H9 (cell line): ENCODE data around the gene FADS2. TPM values are rescaled to one million over a fixed set of nuclear protein-coding genes. Genes with fewer than 3 reads are reported as not detected.

ENCODE experiments used
- DNase-seq: peaks from one replicate; pipeline ENCODE4 v3.0.0-alpha.2; 2017
- H2AFZ ChIP-seq: one replicate; pipeline ENCODE4 v1.6.1; 2013; ENCODE audit warnings: mild to moderate bottlenecking, low read length, control low read depth, moderate library complexity
- H2AK5ac ChIP-seq: 2 replicates; pipeline ENCODE4 v1.6.1; 2013; ENCODE audit warnings: low read length, control low read depth, mixed read lengths; ENCODE audit not compliant: insufficient read length
- H2BK120ac ChIP-seq: one replicate; pipeline ENCODE4 v1.6.1; 2013; ENCODE audit warnings: low read depth, mild to moderate bottlenecking, low read length, control low read depth, inconsistent platforms; ENCODE audit not compliant: poor library complexity, severe bottlenecking
- H2BK12ac ChIP-seq: 2 replicates; pipeline ENCODE4 v1.6.1; 2013; ENCODE audit warnings: low read length, control low read depth, mixed read lengths, low read depth; ENCODE audit not compliant: insufficient read length
- H2BK15ac ChIP-seq: 2 replicates; pipeline ENCODE4 v1.6.1; 2013; ENCODE audit warnings: low read depth, low read length, control low read depth
- H2BK20ac ChIP-seq: one replicate; pipeline ENCODE4 v1.6.1; 2013; ENCODE audit warnings: low read depth, mild to moderate bottlenecking, low read length, control low read depth, inconsistent platforms; ENCODE audit not compliant: poor library complexity, severe bottlenecking
- H2BK5ac ChIP-seq: 2 replicates; pipeline ENCODE4 v1.6.1; 2013; ENCODE audit warnings: low read length, control low read depth, mixed read lengths; ENCODE audit not compliant: insufficient read length
- H3K14ac ChIP-seq: 2 replicates; pipeline ENCODE4 v1.6.1; 2013; ENCODE audit warnings: low read length, control low read depth; ENCODE audit not compliant: insufficient read depth
- H3K18ac ChIP-seq: 2 replicates; pipeline ENCODE4 v1.6.1; 2013; ENCODE audit warnings: low read depth, mild to moderate bottlenecking, mixed read lengths, low read length, control low read depth; ENCODE audit not compliant: insufficient read length
- H3K23ac ChIP-seq: 2 replicates; pipeline ENCODE4 v1.6.1; 2013; ENCODE audit warnings: low read length, control low read depth, mixed read lengths, low read depth; ENCODE audit not compliant: insufficient read length
- H3K23me2 ChIP-seq: 2 replicates; pipeline ENCODE4 v1.6.1; 2013; ENCODE audit warnings: low read depth, mild to moderate bottlenecking, mixed read lengths, low read length, control low read depth; ENCODE audit not compliant: insufficient read length, poor library complexity, severe bottlenecking
- H3K27ac ChIP-seq: 2 replicates; pipeline ENCODE4 v1.5.1; 2013; ENCODE audit warnings: low read length, control low read depth, mixed read lengths, low read depth; ENCODE audit not compliant: insufficient read length
- H3K27me3 ChIP-seq: 2 replicates; pipeline ENCODE4 v1.6.1; 2013; ENCODE audit warnings: low read length, control low read depth, inconsistent platforms; ENCODE audit not compliant: insufficient read depth
- H3K4ac ChIP-seq: 2 replicates; pipeline ENCODE4 v1.6.1; 2013; ENCODE audit warnings: low read depth, mild to moderate bottlenecking, control low read depth, inconsistent platforms, low read length, moderate library complexity
- H3K4me1 ChIP-seq: 2 replicates; pipeline ENCODE4 v1.6.1; 2013; ENCODE audit warnings: low read length, control low read depth, inconsistent platforms; ENCODE audit not compliant: insufficient read depth
- H3K4me2 ChIP-seq: 2 replicates; pipeline ENCODE4 v1.6.1; 2013; ENCODE audit warnings: low read length, control low read depth, mixed read lengths; ENCODE audit not compliant: insufficient read length, insufficient read depth
- H3K56ac ChIP-seq: 2 replicates; pipeline ENCODE4 v1.6.1; 2013; ENCODE audit warnings: low read depth, mild to moderate bottlenecking, mixed read lengths, low read length, control low read depth; ENCODE audit not compliant: insufficient read length
- H3K79me1 ChIP-seq: 2 replicates; pipeline ENCODE4 v1.6.1; 2013; ENCODE audit warnings: low read depth, mild to moderate bottlenecking, moderate library complexity, low read length, control low read depth, inconsistent platforms; ENCODE audit not compliant: insufficient read depth, poor library complexity, severe bottlenecking
- H3K79me2 ChIP-seq: 2 replicates; pipeline ENCODE4 v1.6.1; 2013; ENCODE audit warnings: low read length, control low read depth, inconsistent platforms; ENCODE audit not compliant: insufficient read depth
- H3K9ac ChIP-seq: 2 replicates; pipeline ENCODE4 v1.6.1; 2013; ENCODE audit warnings: low read length, control low read depth, mixed read lengths; ENCODE audit not compliant: insufficient read length; ENCODE audit errors: extremely low read depth
- H3K9me3 ChIP-seq: one replicate; pipeline ENCODE4 v1.6.1; 2013; ENCODE audit warnings: low read depth, low read length, inconsistent platforms; ENCODE audit not compliant: control insufficient read depth
- H3T11ph ChIP-seq: one replicate; pipeline ENCODE4 v1.6.1; 2013; ENCODE audit warnings: mild to moderate bottlenecking, low read length, control low read depth, inconsistent platforms
- H4K20me1 ChIP-seq: one replicate; pipeline ENCODE4 v1.6.1; 2013; ENCODE audit not compliant: control insufficient read depth, insufficient read length, insufficient read depth
- H4K5ac ChIP-seq: 2 replicates; pipeline ENCODE4 v1.6.1; 2013; ENCODE audit warnings: low read depth, mild to moderate bottlenecking, mixed read lengths, low read length, control low read depth; ENCODE audit not compliant: insufficient read length
- H4K8ac ChIP-seq: replicated peaks from 2 replicates; pipeline ENCODE4 v1.6.1; 2013; ENCODE audit warnings: low read length, control low read depth, mixed read lengths, low read depth; ENCODE audit not compliant: insufficient read length
- H4K91ac ChIP-seq: 2 replicates; pipeline ENCODE4 v1.6.1; 2013; ENCODE audit warnings: low read depth, mild to moderate bottlenecking, moderate library complexity, mixed read lengths, low read length, control low read depth; ENCODE audit not compliant: insufficient read length
- H3K27ac Mint-ChIP-seq, 3 experiments: 2 replicates in 2 of 3; 3 replicates in 1 of 3; pipeline ENCODE4 v1.8.0; 2020 to 2021; ENCODE audit warnings: mixed read lengths in 3 of 3, mild to moderate bottlenecking in 1 of 3, moderate library complexity in 1 of 3
- H3K27me3 Mint-ChIP-seq: 2 replicates; pipeline ENCODE4 v1.8.0; 2021; ENCODE audit warnings: low read depth, mild to moderate bottlenecking, moderate library complexity, mixed read lengths
- H3K36me3 Mint-ChIP-seq, 3 experiments: 2 replicates in 2 of 3; 3 replicates in 1 of 3; pipeline ENCODE4 v1.8.0; 2020 to 2021; ENCODE audit warnings: low read depth in 3 of 3, mixed read lengths in 3 of 3; ENCODE audit not compliant: insufficient read depth in 1 of 3
- H3K4me1 Mint-ChIP-seq, 2 experiments: 2 replicates each; pipeline ENCODE4 v1.8.0; 2020; ENCODE audit warnings: mixed read lengths in 2 of 2
- H3K4me3 Mint-ChIP-seq, 2 experiments: 2 replicates in 1 of 2; 3 replicates in 1 of 2; pipeline ENCODE4 v1.8.0; 2020 to 2021; ENCODE audit warnings: mild to moderate bottlenecking in 2 of 2, mixed read lengths in 2 of 2, moderate library complexity in 1 of 2
- H3K9me3 Mint-ChIP-seq, 2 experiments: 2 replicates in 1 of 2; 3 replicates in 1 of 2; pipeline ENCODE4 v1.8.0; 2020; ENCODE audit warnings: mild to moderate bottlenecking in 2 of 2, mixed read lengths in 2 of 2, moderate library complexity in 1 of 2
- CTCF ChIP-seq: fragments of 200-600 bp; sonication (generic); conservative IDR thresholded peaks from 3 replicates; pipeline ENCODE4 v1.8.0; 2021; ENCODE audit warnings: antibody characterized with exemption, mild to moderate bottlenecking
- WGBS: extraction: QIAGEN DNeasy Blood & Tissue Kit; methylation state at CpG from one replicate; pipeline ENCODE4 v1.1.7; 2013; ENCODE audit warnings: missing lambda C conversion rate, low lambda C conversion rate, mixed read lengths; ENCODE audit not compliant: insufficient read length; ENCODE audit errors: extremely low coverage; 5-methylcytosine and 5-hydroxymethylcytosine counted together
- total RNA-seq: library from RNA; stranded (reverse); gene quantifications from 2 replicates; pipeline ENCODE4 v1.2.1, GENCODE V29; 2021

Gene FADS2
- total RNA-seq, 1 experiment from 2014 or later: 322 TPM

GRCh38 chr11:61914471-61915171 lies 86.5 kb downstream of the FADS2 start:
- no peak overlapping the region for H2BK15ac ChIP-seq
- H2BK120ac ChIP-seq: no peak overlapping the region
- H2BK12ac ChIP-seq: no peak overlapping the region
- H3K23ac ChIP-seq: no peak overlapping the region
- H2AK5ac ChIP-seq: no peak overlapping the region
- no peak overlapping the region for H3T11ph ChIP-seq
- Mint-ChIP-seq H3K4me3 (no peak overlapping the region), H3K9me3 (no peaks in the 10 kb centered on the region), H3K27me3 (peaks cover 48% of the 10 kb centered on the region), H3K27ac (no peak overlapping the region), H3K36me3 (no peaks in the 10 kb centered on the region), H3K4me1 (peaks cover 13 to 21% of the 10 kb centered on the region in 2 experiments)
- H4K91ac ChIP-seq: no peak overlapping the region
- H3K9me3 ChIP-seq: no peaks in the 10 kb centered on the region
- H3K9ac ChIP-seq: no peak overlapping the region
- H3K27me3 ChIP-seq: no peaks in the 10 kb centered on the region; the same call in 1 of the 2 replicates
- no peak for TF ChIP-seq CTCF
- H3K79me2 ChIP-seq: no peaks in the 10 kb centered on the region
- no peaks in the 10 kb centered on the region for H3K79me1 ChIP-seq
- H3K27ac ChIP-seq: no peak overlapping the region
- DNase-seq: no peak
- H3K4me2 ChIP-seq: no peak overlapping the region
- no peak overlapping the region for H2BK20ac ChIP-seq
- no peak overlapping the region for H2BK5ac ChIP-seq
- H3K56ac ChIP-seq: no peak overlapping the region
- peaks cover 5% of the 10 kb centered on the region for H3K23me2 ChIP-seq
- H3K18ac ChIP-seq: no peak overlapping the region
- H3K14ac ChIP-seq: no peak overlapping the region
- no peak overlapping the region for H2AFZ ChIP-seq
- no peak overlapping the region for H4K8ac ChIP-seq
- no peak overlapping the region for H4K5ac ChIP-seq
- H3K4ac ChIP-seq: no peak overlapping the region
- no peaks in the 10 kb centered on the region for H4K20me1 ChIP-seq
- no CpG with 5 or more reads among the region's 7 CpGs for WGBS
- H3K4me1 ChIP-seq: no peaks in the 10 kb centered on the region
